ENCODE results near the gene RASGRP2.

GRCh38 chr11:64774144-64774543 is 30.2 kb upstream of the RASGRP2 start:
- TF ChIP-seq CTCF (conservative IDR thresholded peaks at IDR 0.05; ENCODE audit: low read depth, low read length), result no peak
- TF ChIP-seq EZH2 (IDR thresholded peaks at IDR 0.05; ENCODE audit: low read length, unreplicated experiment), result no peak
- no peak for TF ChIP-seq EZH2phosphoT487 (IDR thresholded peaks at IDR 0.05; ENCODE audit: borderline replicate concordance, low read length)

Data from PC-3 (cell line).